GM12878 (cell line): ENCODE results near the gene STK11. TPM values are rescaled to one million over a fixed set of nuclear protein-coding genes. Genes with fewer than 3 reads are reported as not detected.

Source experiments
- CHD1 ChIP-seq: IDR thresholded peaks from 2 replicates; pipeline ENCODE4 v1.6.1; 2012; ENCODE audit warnings: low read depth, low read length, improper control_type of control experiment
- FOXK2 ChIP-seq: fragments of 450-650 bp; IDR thresholded peaks from 2 replicates; pipeline ENCODE4 v1.6.1; 2017; ENCODE audit warnings: mild to moderate bottlenecking, moderate library complexity
- HDAC2 ChIP-seq: fragments of 200-600 bp; sonication (generic); IDR thresholded peaks from 2 replicates; pipeline ENCODE4 v1.6.1; 2017
- HDAC6 ChIP-seq: fragments of 200-600 bp; sonication (generic); IDR thresholded peaks from one replicate; pipeline ENCODE4 v1.8.0; 2017; ENCODE audit warnings: antibody characterized with exemption; ENCODE audit not compliant: unreplicated experiment
- HDGF ChIP-seq: fragments of 450-650 bp; IDR thresholded peaks from 2 replicates; pipeline ENCODE4 v1.6.1; 2016; ENCODE audit warnings: antibody characterized with exemption
- KLF5 ChIP-seq: fragments of 450-650 bp; IDR thresholded peaks from 2 replicates; pipeline ENCODE4 v1.6.1; 2014; ENCODE audit warnings: mild to moderate bottlenecking; ENCODE audit not compliant: partially characterized antibody
- NFXL1 ChIP-seq: fragments of 450-650 bp; IDR thresholded peaks from 2 replicates; pipeline ENCODE4 v1.6.1; 2017; ENCODE audit warnings: antibody characterized with exemption, mild to moderate bottlenecking, borderline replicate concordance
- POLR2AphosphoS5 ChIP-seq: IDR thresholded peaks from 2 replicates; pipeline ENCODE4 v1.6.1; 2011; ENCODE audit warnings: mild to moderate bottlenecking, low read length, inconsistent platforms
- POU2F2 ChIP-seq: IDR thresholded peaks from 3 replicates; pipeline ENCODE4 v1.6.1; 2011; ENCODE audit warnings: low read depth, mild to moderate bottlenecking, low read length, borderline replicate concordance
- RCOR1 ChIP-seq: conservative IDR thresholded peaks from 2 replicates; pipeline ENCODE4 v1.6.1; 2012; ENCODE audit warnings: low read depth, low read length, improper control_type of control experiment
- REST ChIP-seq: IDR thresholded peaks from 2 replicates; pipeline ENCODE4 v1.6.1; 2012; ENCODE audit warnings: mild to moderate bottlenecking, low read depth, low read length
- SMARCA5 ChIP-seq: fragments of 450-650 bp; IDR thresholded peaks from 2 replicates; pipeline ENCODE4 v1.6.1; 2017; ENCODE audit warnings: mild to moderate bottlenecking
- SPI1 ChIP-seq: IDR thresholded peaks from 2 replicates; pipeline ENCODE4 v1.6.1; 2011; ENCODE audit warnings: low read depth, mild to moderate bottlenecking, low read length, moderate library complexity, borderline replicate concordance; ENCODE audit not compliant: insufficient read depth
- TCF12 ChIP-seq: IDR thresholded peaks from 2 replicates; pipeline ENCODE4 v1.6.1; 2011; ENCODE audit warnings: low read depth, mild to moderate bottlenecking, low read length
- ZNF24 ChIP-seq: fragments of 450-650 bp; IDR thresholded peaks from 2 replicates; pipeline ENCODE4 v1.6.1; 2017; ENCODE audit warnings: antibody characterized with exemption, mild to moderate bottlenecking
- ZNF274 ChIP-seq: IDR thresholded peaks from one replicate; pipeline ENCODE4 v1.8.0; 2011; ENCODE audit not compliant: insufficient read length, insufficient read depth
- ZSCAN29 ChIP-seq: fragments of 450-650 bp; IDR thresholded peaks from 2 replicates; pipeline ENCODE4 v1.6.1; 2017; ENCODE audit warnings: mild to moderate bottlenecking, moderate library complexity
- polyA plus RNA-seq, 11 experiments: library from polyadenylated mRNA; depleted of rRNA in 4 of 11; unstranded in 6 of 11; stranded (reverse) in 5 of 11; fragments of >200 nt; fragmentation: Nextera tagmentation in 4 of 11; fragmentation: Illumina TruSeq in 1 of 11; extraction: Ambion mirVana in 4 of 11; extraction: Trizol in 1 of 11; gene quantifications; 1 replicate in 1 of 11; 2 replicates in 10 of 11; pipeline versions ENCODE4 v1.2.1 to v1.2.3, GENCODE V29; 2011 to 2016; ENCODE audit warnings: inconsistent platforms in 2 of 11, missing spikeins in 2 of 11, low read depth in 1 of 11
- total RNA-seq, 4 experiments: library from RNA; depleted of rRNA in 3 of 4; stranded (reverse); fragments of >200 nt in 3 of 4; fragmentation: Illumina TruSeq in 1 of 4; extraction: Trizol in 1 of 4; gene quantifications; 2 replicates each; pipeline versions ENCODE4 v1.2.1 to v1.2.3, GENCODE V29; 2013 to 2021
- TF ChIP-seq, protein P1 (sequence below): IDR thresholded peaks from 2 replicates; pipeline ENCODE4 v1.6.1; 2011; ENCODE audit warnings: borderline replicate concordance, low read depth, mild to moderate bottlenecking, moderate library complexity, low read length; ENCODE audit not compliant: insufficient read depth, poor library complexity, severe bottlenecking
- TF ChIP-seq, protein P2 (sequence below): fragments of 450-650 bp; IDR thresholded peaks from 2 replicates; pipeline ENCODE4 v1.6.1; 2017; ENCODE audit warnings: mild to moderate bottlenecking, moderate library complexity

Gene STK11
- total and polyA plus RNA-seq, 10 of the 15 experiments (the other 5 are each of a cell fraction or from before 2014, with no cell fraction given): 0.33 to 71.0 (median 23.8) TPM

DNA sequence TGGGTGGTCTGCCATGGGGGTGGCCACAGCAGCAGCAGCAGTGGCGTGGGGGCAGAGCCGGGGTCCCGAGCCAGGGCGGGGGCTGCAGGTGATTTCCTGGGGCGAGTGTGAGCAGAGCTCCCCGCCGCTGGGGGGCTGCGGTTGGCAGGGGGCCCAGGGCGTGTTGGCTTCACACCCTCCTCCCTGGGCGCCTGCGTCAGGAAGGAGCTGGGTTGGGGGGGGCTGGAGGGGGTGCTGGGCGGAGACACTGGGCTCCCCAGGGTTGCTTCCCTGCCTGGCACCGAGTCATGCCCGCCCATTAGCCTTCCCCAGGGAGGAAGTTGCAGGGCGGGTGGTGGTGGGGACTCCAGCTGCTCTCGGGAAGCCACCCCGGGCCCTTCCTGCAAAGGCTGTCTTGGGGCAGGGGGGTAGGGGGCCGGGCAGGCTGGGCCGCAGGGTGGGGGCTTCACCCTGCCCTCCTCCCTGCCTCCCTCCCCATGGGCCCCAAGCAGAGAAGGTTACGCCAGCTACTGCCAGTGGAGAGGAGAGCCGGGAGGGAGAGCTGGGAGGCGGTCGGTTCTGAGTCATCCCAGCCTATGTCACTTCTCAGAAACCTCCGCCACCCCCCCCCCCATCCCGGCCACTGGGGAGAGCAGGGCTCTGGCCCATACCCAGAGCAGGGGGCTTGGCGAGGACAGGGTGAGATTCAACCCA is 47.4 kb downstream of the STK11 start (continued):
- TF ChIP-seq REST (no peak), HDGF (no peak), HDAC6 (no peak), NFXL1 (no peak), KLF5 (no peak), SPI1 (peak; percentile 49; the same call in 1 of the 2 replicates), SMARCA5 (no peak), CHD1 (no peak), RCOR1 (no peak), POU2F2 (no peak), ZNF24 (no peak), HDAC2 (no peak), ZNF274 (no peak), ZSCAN29 (no peak), TCF12 (0 out of 2 replicates have a peak, but pooled peaks have one; percentile 1), FOXK2 (no peak), POLR2AphosphoS5 (no peak)
- TF ChIP-seq, protein P1, sequence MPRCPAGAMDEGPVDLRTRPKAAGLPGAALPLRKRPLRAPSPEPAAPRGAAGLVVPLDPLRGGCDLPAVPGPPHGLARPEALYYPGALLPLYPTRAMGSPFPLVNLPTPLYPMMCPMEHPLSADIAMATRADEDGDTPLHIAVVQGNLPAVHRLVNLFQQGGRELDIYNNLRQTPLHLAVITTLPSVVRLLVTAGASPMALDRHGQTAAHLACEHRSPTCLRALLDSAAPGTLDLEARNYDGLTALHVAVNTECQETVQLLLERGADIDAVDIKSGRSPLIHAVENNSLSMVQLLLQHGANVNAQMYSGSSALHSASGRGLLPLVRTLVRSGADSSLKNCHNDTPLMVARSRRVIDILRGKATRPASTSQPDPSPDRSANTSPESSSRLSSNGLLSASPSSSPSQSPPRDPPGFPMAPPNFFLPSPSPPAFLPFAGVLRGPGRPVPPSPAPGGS: no peak
- TF ChIP-seq, protein P2, sequence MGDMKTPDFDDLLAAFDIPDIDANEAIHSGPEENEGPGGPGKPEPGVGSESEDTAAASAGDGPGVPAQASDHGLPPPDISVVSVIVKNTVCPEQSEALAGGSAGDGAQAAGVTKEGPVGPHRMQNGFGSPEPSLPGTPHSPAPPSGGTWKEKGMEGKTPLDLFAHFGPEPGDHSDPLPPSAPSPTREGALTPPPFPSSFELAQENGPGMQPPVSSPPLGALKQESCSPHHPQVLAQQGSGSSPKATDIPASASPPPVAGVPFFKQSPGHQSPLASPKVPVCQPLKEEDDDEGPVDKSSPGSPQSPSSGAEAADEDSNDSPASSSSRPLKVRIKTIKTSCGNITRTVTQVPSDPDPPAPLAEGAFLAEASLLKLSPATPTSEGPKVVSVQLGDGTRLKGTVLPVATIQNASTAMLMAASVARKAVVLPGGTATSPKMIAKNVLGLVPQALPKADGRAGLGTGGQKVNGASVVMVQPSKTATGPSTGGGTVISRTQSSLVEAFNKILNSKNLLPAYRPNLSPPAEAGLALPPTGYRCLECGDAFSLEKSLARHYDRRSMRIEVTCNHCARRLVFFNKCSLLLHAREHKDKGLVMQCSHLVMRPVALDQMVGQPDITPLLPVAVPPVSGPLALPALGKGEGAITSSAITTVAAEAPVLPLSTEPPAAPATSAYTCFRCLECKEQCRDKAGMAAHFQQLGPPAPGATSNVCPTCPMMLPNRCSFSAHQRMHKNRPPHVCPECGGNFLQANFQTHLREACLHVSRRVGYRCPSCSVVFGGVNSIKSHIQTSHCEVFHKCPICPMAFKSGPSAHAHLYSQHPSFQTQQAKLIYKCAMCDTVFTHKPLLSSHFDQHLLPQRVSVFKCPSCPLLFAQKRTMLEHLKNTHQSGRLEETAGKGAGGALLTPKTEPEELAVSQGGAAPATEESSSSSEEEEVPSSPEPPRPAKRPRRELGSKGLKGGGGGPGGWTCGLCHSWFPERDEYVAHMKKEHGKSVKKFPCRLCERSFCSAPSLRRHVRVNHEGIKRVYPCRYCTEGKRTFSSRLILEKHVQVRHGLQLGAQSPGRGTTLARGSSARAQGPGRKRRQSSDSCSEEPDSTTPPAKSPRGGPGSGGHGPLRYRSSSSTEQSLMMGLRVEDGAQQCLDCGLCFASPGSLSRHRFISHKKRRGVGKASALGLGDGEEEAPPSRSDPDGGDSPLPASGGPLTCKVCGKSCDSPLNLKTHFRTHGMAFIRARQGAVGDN: no peak
